SK-N-SH treated with all-trans-retinoic acid at 6 μM for 48 hours (cell line): ENCODE data around the gene ABHD12B.

Source experiments
- BACH2 ChIP-seq: fragments of 250-450 bp; sonication (Bioruptor Pico); IDR thresholded peaks from 2 replicates; pipeline ENCODE4 v1.9.0; 2021; ENCODE audit warnings: mild to moderate bottlenecking, borderline replicate concordance
- ISL1 ChIP-seq: fragments of 250-450 bp; sonication (Bioruptor Pico); IDR thresholded peaks from 2 replicates; pipeline ENCODE4 v2.1.2; 2022; ENCODE audit warnings: mild to moderate bottlenecking, moderate library complexity
- OSR1 ChIP-seq: fragments of 250-450 bp; sonication (Bioruptor Pico); IDR thresholded peaks from 2 replicates; pipeline ENCODE4 v1.8.0; 2022; ENCODE audit warnings: moderate library complexity, mild to moderate bottlenecking, inconsistent platforms
- RARB ChIP-seq: fragments of 250-450 bp; sonication (Bioruptor Pico); IDR thresholded peaks from 2 replicates; pipeline ENCODE4 v1.8.0; 2021; ENCODE audit warnings: mild to moderate bottlenecking, moderate library complexity
- TCF4 ChIP-seq: fragments of 250-450 bp; sonication (Bioruptor Pico); IDR thresholded peaks from 2 replicates; pipeline ENCODE4 v1.8.0; 2021; ENCODE audit warnings: mild to moderate bottlenecking, moderate library complexity, borderline replicate concordance
- ZNF565 ChIP-seq: fragments of 450-650 bp; formaldehyde crosslinking; conservative IDR thresholded peaks from 2 replicates; pipeline ENCODE4 v1.5.0; 2020; ENCODE audit warnings: low read depth, mild to moderate bottlenecking, moderate library complexity

GRCh38 chr14:50823762-50824636 lies 47.9 kb upstream of the ABHD12B start:
- TF ChIP-seq RARB (CRISPR knock-in tag): no peak
- TF ChIP-seq TCF4: no peak
- no peak for TF ChIP-seq ZNF565 (CRISPR knock-in tag)
- no peak for TF ChIP-seq ISL1 (CRISPR knock-in tag)
- no peak for TF ChIP-seq BACH2 (CRISPR knock-in tag)
- TF ChIP-seq OSR1 (CRISPR knock-in tag): no peak
